ENCODE results near the gene SLC6A18.
"Not testable (repeated sequence)": the region's sequence is repeated elsewhere in the genome, so short reads cannot be mapped to it uniquely, and the experiment has no call there.

SLC6A18 gene

GRCh38 chr5:1220351-1220750 is 4.8 kb upstream of the SLC6A18 start:
- no peak for DNase-seq

GRCh38 chr5:1220831-1221230 is 4.3 kb upstream of the SLC6A18 start:
- TF ChIP-seq POLR2A (IDR thresholded peaks at IDR 0.05; ENCODE audit: low read length): no peak
- no peak for TF ChIP-seq GATA1 (IDR thresholded peaks at IDR 0.05; ENCODE audit: low read depth, low read length)
- no peak for DNase-seq

More at GRCh38 chr5:1220351-1220750, 4.8 kb upstream of the SLC6A18 start:
- TF ChIP-seq POLR2A (IDR thresholded peaks at IDR 0.05; ENCODE audit: low read length): no peak
- TF ChIP-seq GATA1 (IDR thresholded peaks at IDR 0.05; ENCODE audit: low read depth, low read length): no peak

GRCh38 chr5:1221721-1222120 is 3.5 kb upstream of the SLC6A18 start:
- TF ChIP-seq POLR2A (IDR thresholded peaks at IDR 0.05; ENCODE audit: low read length): no peak
- TF ChIP-seq GATA1 (IDR thresholded peaks at IDR 0.05; ENCODE audit: low read depth, low read length): no peak
- DNase-seq: no peak

- DNase-seq: no peak
- TF ChIP-seq GATA1 (IDR thresholded peaks at IDR 0.05; ENCODE audit: low read depth, low read length): no peak
- no peak for TF ChIP-seq POLR2A (IDR thresholded peaks at IDR 0.05; ENCODE audit: low read length)
Observed at GRCh38 chr5:1222147-1222546, 3.0 kb upstream of the SLC6A18 start.

- no peak for DNase-seq
- TF ChIP-seq GATA1 (IDR thresholded peaks at IDR 0.05; ENCODE audit: low read depth, low read length) (no peak), POLR2A (IDR thresholded peaks at IDR 0.05; ENCODE audit: low read length) (no peak)
Observed at GRCh38 chr5:1222621-1223277, 2.4 kb upstream of the SLC6A18 start.

GRCh38 chr5:1223278-1223670 is 1.9 kb upstream of the SLC6A18 start:
- no peak for DNase-seq
- TF ChIP-seq GATA1 (IDR thresholded peaks at IDR 0.05; ENCODE audit: low read depth, low read length): no peak
- no peak for TF ChIP-seq POLR2A (IDR thresholded peaks at IDR 0.05; ENCODE audit: low read length)

- TF ChIP-seq GATA1 (IDR thresholded peaks at IDR 0.05; ENCODE audit: low read depth, low read length) (no peak), POLR2A (IDR thresholded peaks at IDR 0.05; ENCODE audit: low read length) (no peak)
- DNase-seq: no peak
Observed at GRCh38 chr5:1224631-1225030, 550 bp upstream of the SLC6A18 start.

GRCh38 chr5:1226231-1226630 is 1.1 kb downstream of the SLC6A18 start:
- no peak for DNase-seq
- TF ChIP-seq POLR2A (IDR thresholded peaks at IDR 0.05; ENCODE audit: low read length) (no peak), GATA1 (IDR thresholded peaks at IDR 0.05; ENCODE audit: low read depth, low read length) (no peak)

- DNase-seq: no peak
- no peak for TF ChIP-seq GATA1 (IDR thresholded peaks at IDR 0.05; ENCODE audit: low read depth, low read length)
- no peak for TF ChIP-seq POLR2A (IDR thresholded peaks at IDR 0.05; ENCODE audit: low read length)
Observed at GRCh38 chr5:1226839-1227581, 1.8 kb downstream of the SLC6A18 start.

- no peak for TF ChIP-seq POLR2A (IDR thresholded peaks at IDR 0.05; ENCODE audit: low read length)
- TF ChIP-seq GATA1 (IDR thresholded peaks at IDR 0.05; ENCODE audit: low read depth, low read length): no peak
- no peak for DNase-seq
Observed at GRCh38 chr5:1227667-1228066, 2.5 kb downstream of the SLC6A18 start.

GRCh38 chr5:1228120-1228519 is 2.9 kb downstream of the SLC6A18 start:
- DNase-seq: no peak
- TF ChIP-seq GATA1 (IDR thresholded peaks at IDR 0.05; ENCODE audit: low read depth, low read length): no peak
- no peak for TF ChIP-seq POLR2A (IDR thresholded peaks at IDR 0.05; ENCODE audit: low read length)

- DNase-seq: not testable (repeated sequence)
Observed at GRCh38 chr5:1229023-1229422, 3.8 kb downstream of the SLC6A18 start.

- TF ChIP-seq POLR2A (IDR thresholded peaks at IDR 0.05; ENCODE audit: low read length): no peak
- no peak for DNase-seq
Observed at GRCh38 chr5:1229822-1230221, 4.6 kb downstream of the SLC6A18 start.

- TF ChIP-seq GATA1 (IDR thresholded peaks at IDR 0.05; ENCODE audit: low read depth, low read length): no peak
- TF ChIP-seq POLR2A (IDR thresholded peaks at IDR 0.05; ENCODE audit: low read length): no peak
- DNase-seq: no peak
Observed at GRCh38 chr5:1230551-1230950, 5.4 kb downstream of the SLC6A18 start.

GRCh38 chr5:1231354-1231905 is 6.2 kb downstream of the SLC6A18 start:
- DNase-seq: no peak
- TF ChIP-seq GATA1 (IDR thresholded peaks at IDR 0.05; ENCODE audit: low read depth, low read length): no peak
